Measurements from ENCODE around the gene ZSCAN23.
A peak's percentile ranks its signal among the peaks of the same experiment; 100 is the strongest.
"Not testable (repeated sequence)": the region's sequence is repeated elsewhere in the genome, so short reads cannot be mapped to it uniquely, and the experiment has no call there.

The ZSCAN23 gene

GRCh38 chr6:28410767-28411166 is 32.5 kb downstream of the ZSCAN23 start:
- no peaks in the 10 kb centered on the region for H3K4me1 Mint-ChIP-seq (ENCODE audit: low read depth)
- H3K4me3 Mint-ChIP-seq, result no peak overlapping the region
- H3K36me3 Mint-ChIP-seq (ENCODE audit: low read depth), result no peaks in the 10 kb centered on the region
- H3K9me3 Mint-ChIP-seq, result no peaks in the 10 kb centered on the region
- no peak overlapping the region for H3K27ac Mint-ChIP-seq
- intact Hi-C loops (cut with micrococcal nuclease), result no loop called here
- H3K27me3 Mint-ChIP-seq, result peaks cover 11% of the 10 kb centered on the region

- no peaks in the 10 kb centered on the region for H3K9me3 Mint-ChIP-seq
- no peak overlapping the region for H3K27ac Mint-ChIP-seq
- intact Hi-C loops (cut with micrococcal nuclease), result no loop called here
- H3K27me3 Mint-ChIP-seq, result peaks cover 20% of the 10 kb centered on the region
- no peaks in the 10 kb centered on the region for H3K4me1 Mint-ChIP-seq (ENCODE audit: low read depth)
- no peaks in the 10 kb centered on the region for H3K36me3 Mint-ChIP-seq (ENCODE audit: low read depth)
- no peak overlapping the region for H3K4me3 Mint-ChIP-seq
Measured at GRCh38 chr6:28408076-28408802, 35.1 kb downstream of the ZSCAN23 start.

- Mint-ChIP-seq H3K36me3 (ENCODE audit: low read depth) (no peaks in the 10 kb centered on the region), H3K9me3 (no peaks in the 10 kb centered on the region), H3K27me3 (peaks cover 27% of the 10 kb centered on the region), H3K4me3 (no peak overlapping the region), H3K4me1 (ENCODE audit: low read depth) (no peaks in the 10 kb centered on the region), H3K27ac (no peak overlapping the region)
- intact Hi-C loops (cut with micrococcal nuclease), result no loop called here
Measured at GRCh38 chr6:28407401-28407800, 35.9 kb downstream of the ZSCAN23 start.

- H3K27ac Mint-ChIP-seq; H3K9me3 Mint-ChIP-seq; intact Hi-C loops (cut with micrococcal nuclease); H3K36me3 Mint-ChIP-seq (ENCODE audit: low read depth); H3K4me3 Mint-ChIP-seq: not testable (repeated sequence)
- peaks cover 12% of the 10 kb centered on the region for H3K4me1 Mint-ChIP-seq (ENCODE audit: low read depth)
- peaks cover 42% of the 10 kb centered on the region for H3K27me3 Mint-ChIP-seq
Measured at GRCh38 chr6:28403923-28404322, 39.4 kb downstream of the ZSCAN23 start.

GRCh38 chr6:28402197-28402596 is 41.1 kb downstream of the ZSCAN23 start:
- H3K4me3 Mint-ChIP-seq, result no peak overlapping the region
- H3K27me3 Mint-ChIP-seq, result peaks cover 39% of the 10 kb centered on the region
- H3K9me3 Mint-ChIP-seq, result no peaks in the 10 kb centered on the region
- H3K4me1 Mint-ChIP-seq (ENCODE audit: low read depth), result peaks cover 20% of the 10 kb centered on the region
- intact Hi-C loops (cut with micrococcal nuclease), result no loop called here
- H3K36me3 Mint-ChIP-seq (ENCODE audit: low read depth), result peaks cover 10% of the 10 kb centered on the region
- no peak overlapping the region for H3K27ac Mint-ChIP-seq

- H3K4me3 Mint-ChIP-seq, result no peak overlapping the region
Measured at GRCh38 chr6:28401172-28401571, 42.1 kb downstream of the ZSCAN23 start.

GRCh38 chr6:28400122-28400451 is 43.2 kb downstream of the ZSCAN23 start:
- intact Hi-C loops (cut with micrococcal nuclease), result no loop called here
- Mint-ChIP-seq H3K27ac (peak overlapping the region; percentile 82), H3K27me3 (peaks cover 33% of the 10 kb centered on the region), H3K4me1 (ENCODE audit: low read depth) (peaks cover 38% of the 10 kb centered on the region), H3K9me3 (no peaks in the 10 kb centered on the region), H3K4me3 (peak overlapping the region; percentile 87), H3K36me3 (ENCODE audit: low read depth) (peaks cover 19% of the 10 kb centered on the region)

More at GRCh38 chr6:28401172-28401571, 42.1 kb downstream of the ZSCAN23 start:
- Mint-ChIP-seq H3K36me3 (ENCODE audit: low read depth) (peaks cover 11% of the 10 kb centered on the region), H3K9me3 (no peaks in the 10 kb centered on the region), H3K27ac (no peak overlapping the region), H3K27me3 (peaks cover 39% of the 10 kb centered on the region), H3K4me1 (ENCODE audit: low read depth) (peaks cover 30% of the 10 kb centered on the region)
- intact Hi-C loops (cut with micrococcal nuclease), result no loop called here

GRCh38 chr6:28399350-28400121 is 43.8 kb downstream of the ZSCAN23 start, which contains the start of gene ZSCAN12:
Gene ZSCAN12, minus strand, starts transcription at chr6:28399747. Its CDS starts 1,342 bp downstream, at chr6:28398405.
- intact Hi-C loops (cut with micrococcal nuclease), result no loop called here
- Mint-ChIP-seq H3K4me3 (peak within 1 kb of the TSS; percentile 87), H3K27ac (peak within 1 kb of the TSS; percentile 82), H3K36me3 (ENCODE audit: low read depth) (peaks cover 19% of the 10 kb centered on the region), H3K27me3 (peaks cover 32% of the 10 kb centered on the region), H3K4me1 (ENCODE audit: low read depth) (peaks cover 39% of the 10 kb centered on the region), H3K9me3 (no peaks in the 10 kb centered on the region)

- H3K4me1 Mint-ChIP-seq (ENCODE audit: low read depth), result peaks cover 39% of the 10 kb centered on the region
- intact Hi-C loops (cut with micrococcal nuclease), result no loop called here
- H3K4me3 Mint-ChIP-seq, result no peak overlapping the region
- H3K27me3 Mint-ChIP-seq, result peaks cover 7% of the 10 kb centered on the region
- no peaks in the 10 kb centered on the region for H3K9me3 Mint-ChIP-seq
- H3K27ac Mint-ChIP-seq, result no peak overlapping the region
- peaks cover 51% of the 10 kb centered on the region for H3K36me3 Mint-ChIP-seq (ENCODE audit: low read depth)
Measured at GRCh38 chr6:28395918-28396317, 47.4 kb downstream of the ZSCAN23 start.

- H3K36me3 Mint-ChIP-seq (ENCODE audit: low read depth), result peaks cover 66% of the 10 kb centered on the region
- H3K4me3 Mint-ChIP-seq, result no peak overlapping the region
- peaks cover 28% of the 10 kb centered on the region for H3K4me1 Mint-ChIP-seq (ENCODE audit: low read depth)
- no peaks in the 10 kb centered on the region for H3K9me3 Mint-ChIP-seq
- H3K27ac Mint-ChIP-seq, result no peak overlapping the region
- H3K27me3 Mint-ChIP-seq, result no peaks in the 10 kb centered on the region
- intact Hi-C loops (cut with micrococcal nuclease), result no loop called here
Measured at GRCh38 chr6:28393912-28394662, 49.2 kb downstream of the ZSCAN23 start.

GRCh38 chr6:28390688-28391087 is 52.6 kb downstream of the ZSCAN23 start:
- H3K9me3 Mint-ChIP-seq, result no peaks in the 10 kb centered on the region
- no peaks in the 10 kb centered on the region for H3K27me3 Mint-ChIP-seq
- H3K27ac Mint-ChIP-seq, result no peak overlapping the region
- H3K4me3 Mint-ChIP-seq, result no peak overlapping the region
- peaks cover 7% of the 10 kb centered on the region for H3K4me1 Mint-ChIP-seq (ENCODE audit: low read depth)
- intact Hi-C loops (cut with micrococcal nuclease), result no loop called here
- peaks cover 59% of the 10 kb centered on the region for H3K36me3 Mint-ChIP-seq (ENCODE audit: low read depth)

GRCh38 chr6:28384143-28384533 is 59.2 kb downstream of the ZSCAN23 start:
- Mint-ChIP-seq H3K27ac (no peak overlapping the region), H3K27me3 (no peaks in the 10 kb centered on the region), H3K4me1 (ENCODE audit: low read depth) (peaks cover 18% of the 10 kb centered on the region), H3K9me3 (no peaks in the 10 kb centered on the region), H3K36me3 (ENCODE audit: low read depth) (peaks cover 42% of the 10 kb centered on the region), H3K4me3 (no peak overlapping the region)
- intact Hi-C loops (cut with micrococcal nuclease), result no loop called here

GRCh38 chr6:28383235-28384142 is 59.8 kb downstream of the ZSCAN23 start:
- intact Hi-C loops (cut with micrococcal nuclease), result no loop called here
- H3K9me3 Mint-ChIP-seq, result no peaks in the 10 kb centered on the region
- H3K27ac Mint-ChIP-seq, result peak overlapping the region; percentile 97
- peaks cover 42% of the 10 kb centered on the region for H3K36me3 Mint-ChIP-seq (ENCODE audit: low read depth)
- H3K4me1 Mint-ChIP-seq (ENCODE audit: low read depth), result peaks cover 18% of the 10 kb centered on the region
- no peaks in the 10 kb centered on the region for H3K27me3 Mint-ChIP-seq
- peak overlapping the region; percentile 92 for H3K4me3 Mint-ChIP-seq

Data from dendritic cell treated with granulocyte-macrophage colony-stimulating factor and Interleukin-4, amounts not matched to agents 40 ng/mL and 50 ng/mL, for 4 days (primary cell).